Suprapubic skin (tissue), 3 donors: ENCODE measurements around the gene GRK5.

ENCODE experiments used
- CTCF ChIP-seq, 2 donors: fragments of 200-600 bp in 1 of 2; fragments of 450-650 bp in 1 of 2; sonication (generic) in 1 of 2; IDR thresholded peaks; one replicate each; pipeline ENCODE4 v1.5.1; 2016 to 2019; ENCODE audit warnings: antibody characterized with exemption in 2 of 2, mild to moderate bottlenecking in 1 of 2, moderate library complexity in 1 of 2
- EP300 ChIP-seq: sonication (generic); formaldehyde crosslinking; IDR thresholded peaks from one replicate; pipeline ENCODE4 v1.6.1; 2017; ENCODE audit warnings: antibody characterized with exemption

DNA sequence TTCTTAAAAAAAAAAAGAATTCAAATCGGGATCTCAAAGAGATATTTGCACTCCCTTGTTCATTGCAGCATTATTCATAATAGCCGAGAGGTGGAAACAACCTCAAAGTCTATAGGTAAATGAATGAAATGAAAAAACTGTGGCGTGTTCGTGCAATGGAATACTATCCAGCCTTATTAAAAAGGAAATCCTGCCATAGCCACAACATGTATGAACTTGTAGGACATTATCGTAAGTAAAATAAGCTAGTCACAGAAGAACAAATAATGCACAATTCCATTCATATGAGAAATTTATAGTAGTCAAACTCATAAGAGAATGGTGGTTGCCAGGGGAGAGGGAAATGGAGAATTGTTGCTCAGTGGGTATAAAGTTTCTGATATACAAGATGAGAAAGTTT lies 37.9 kb downstream of the GRK5 start:
- TF ChIP-seq CTCF (IDR thresholded peaks at IDR 0.05): no peak
- no peak for TF ChIP-seq EP300
